GM12878 (cell line): Measurements from ENCODE around the gene ZNF462. TPM values are rescaled to one million over a fixed set of nuclear protein-coding genes. Genes with fewer than 3 reads are reported as not detected.
A peak's percentile ranks its signal among the peaks of the same experiment; 100 is the strongest.

ENCODE experiments used
- ATAC-seq: fragments of 200-7000 bp; cut with Tn5 transposase; 3 replicates; pipeline ENCODE4 v1.9.1; 2020; ENCODE audit warnings: mild to moderate bottlenecking, moderate library complexity
- BruUV-seq: library from RNA; stranded (reverse); fragments of 400-500 nt; replicated peaks from 2 replicates; lab custom pipeline; 2021; lab: Mats Ljungman, UMichigan
- CTCF ChIA-PET: fragments of 300-600 bp; sonication (Branson Sonifier 250); formaldehyde crosslinking; extraction: SDS; loops from one replicate; lab custom pipeline; 2021; ENCODE audit warnings: inconsistent platforms; lab: Yijun Ruan, JAX
- POLR2A ChIA-PET: fragments of 350-600 bp; formaldehyde crosslinking; extraction: SDS; loops from one replicate; lab custom pipeline; 2021; ENCODE audit warnings: inconsistent platforms; lab: Charles Lee
- RAD21 ChIA-PET: fragments of 300-600 bp; sonication (Branson Sonifier 250); formaldehyde crosslinking; loops from one replicate; lab custom pipeline; 2023; ENCODE audit warnings: antibody characterized with exemption; ENCODE audit not compliant: unreplicated experiment; lab: Charles Lee
- SMC1A ChIA-PET: fragments of 300-600 bp; sonication (Branson Sonifier 250); formaldehyde crosslinking; loops from one replicate; lab custom pipeline; 2023; ENCODE audit not compliant: unreplicated experiment, uncharacterized antibody; lab: Charles Lee
- DNase-seq: peaks from one replicate; pipeline ENCODE4 v3.0.0-alpha.2; 2011; ENCODE audit warnings: low read depth, low spot score
- FAIRE-seq: peaks from 3 replicates; lab custom pipeline; 2011; peaks lifted over from hg19 to GRCh38; lab: Jason Lieb, UNC
- H2AFZ ChIP-seq: 2 replicates; pipeline ENCODE4 v1.6.0; 2011; ENCODE audit warnings: low read depth, low read length, control low read depth; ENCODE audit not compliant: control insufficient read depth
- H3K27ac ChIP-seq: 2 replicates; pipeline ENCODE4 v1.5.1; 2011; ENCODE audit warnings: control low read depth; ENCODE audit not compliant: control insufficient read depth, insufficient read depth
- H3K27me3 ChIP-seq, 2 experiments: replicated peaks in 1 of 2; 2 replicates each; pipeline versions ENCODE4 v1.6.0 to v1.6.1; 2011; ENCODE audit warnings: low read length in 1 of 2; ENCODE audit not compliant: control insufficient read depth in 2 of 2, insufficient read depth in 2 of 2
- H3K36me3 ChIP-seq, 2 experiments: 2 replicates each; pipeline ENCODE4 v1.5.1; 2011; ENCODE audit warnings: low read length in 1 of 2; ENCODE audit not compliant: control insufficient read depth in 2 of 2, insufficient read depth in 2 of 2
- H3K4me1 ChIP-seq: 2 replicates; pipeline ENCODE4 v1.6.1; 2011; ENCODE audit warnings: mild to moderate bottlenecking, low read length, moderate library complexity, mixed read lengths; ENCODE audit not compliant: control insufficient read depth, insufficient read depth
- H3K4me2 ChIP-seq: 2 replicates; pipeline ENCODE4 v1.6.0; 2011; ENCODE audit warnings: control low read depth; ENCODE audit not compliant: control insufficient read depth, insufficient read depth
- H3K4me3 ChIP-seq: fragments of 200-600 bp; sonication (generic); 2 replicates; pipeline ENCODE4 v1.5.1; 2016
- H3K79me2 ChIP-seq: 2 replicates; pipeline ENCODE4 v1.6.0; 2011; ENCODE audit warnings: low read length; ENCODE audit not compliant: control insufficient read depth, insufficient read depth
- H3K9ac ChIP-seq: 2 replicates; pipeline ENCODE4 v1.8.0; 2011; ENCODE audit warnings: low read length, control low read depth, mixed read lengths; ENCODE audit not compliant: control insufficient read depth, insufficient read depth
- H3K9me3 ChIP-seq: replicated peaks from 3 replicates; pipeline ENCODE4 v1.5.1; 2011; ENCODE audit warnings: mild to moderate bottlenecking, low read length; ENCODE audit not compliant: control insufficient read depth, insufficient read depth
- H4K20me1 ChIP-seq: 2 replicates; pipeline ENCODE4 v1.6.0; 2011; ENCODE audit not compliant: control insufficient read depth, insufficient read depth
- ATF7 ChIP-seq: fragments of 450-650 bp; IDR thresholded peaks from 2 replicates; pipeline ENCODE4 v1.6.1; 2016; ENCODE audit warnings: low read depth, mild to moderate bottlenecking
- BCL11A ChIP-seq: IDR thresholded peaks from 2 replicates; pipeline ENCODE4 v1.6.1; 2011; ENCODE audit warnings: low read depth, low read length
- MEF2B ChIP-seq: fragments of 450-650 bp; IDR thresholded peaks from 2 replicates; pipeline ENCODE4 v1.6.1; 2018; ENCODE audit warnings: mild to moderate bottlenecking, moderate library complexity; ENCODE audit not compliant: partially characterized antibody, poor library complexity, severe bottlenecking
- NR2C1 ChIP-seq: fragments of 450-650 bp; IDR thresholded peaks from 2 replicates; pipeline ENCODE4 v1.6.1; 2017; ENCODE audit warnings: antibody characterized with exemption, mild to moderate bottlenecking, moderate library complexity
- SIX5 ChIP-seq: IDR thresholded peaks from 2 replicates; pipeline ENCODE4 v1.6.1; 2011; ENCODE audit warnings: mild to moderate bottlenecking, low read depth, low read length, moderate library complexity; ENCODE audit not compliant: severe bottlenecking
- SMAD5 ChIP-seq: IDR thresholded peaks from 2 replicates; pipeline ENCODE4 v1.6.1; 2016; ENCODE audit warnings: antibody characterized with exemption, low read depth
- SPI1 ChIP-seq: IDR thresholded peaks from 2 replicates; pipeline ENCODE4 v1.6.1; 2011; ENCODE audit warnings: low read depth, mild to moderate bottlenecking, low read length, moderate library complexity, borderline replicate concordance; ENCODE audit not compliant: insufficient read depth
- TCF3 ChIP-seq: IDR thresholded peaks from 2 replicates; pipeline ENCODE4 v1.6.1; 2012; ENCODE audit warnings: low read depth, mild to moderate bottlenecking, low read length, borderline replicate concordance; ENCODE audit not compliant: insufficient read depth
- YBX1 ChIP-seq: fragments of 450-650 bp; IDR thresholded peaks from 2 replicates; pipeline ENCODE4 v1.6.1; 2016; ENCODE audit warnings: antibody characterized with exemption
- ZNF274 ChIP-seq: IDR thresholded peaks from one replicate; pipeline ENCODE4 v1.8.0; 2011; ENCODE audit not compliant: insufficient read length, insufficient read depth
- WGBS: methylation state at CpG from one replicate; pipeline ENCODE4 v1.1.6; 2016; ENCODE audit warnings: low lambda C conversion rate; ENCODE audit not compliant: insufficient replicate concordance, insufficient coverage; ENCODE audit errors: missing lambda C conversion rate; 5-methylcytosine and 5-hydroxymethylcytosine counted together
- in situ Hi-C: fragments of 300-500 bp; cut with MboI; formaldehyde crosslinking; loops from 9 replicates; pipeline ENCODE4 v1.14.3; 2018; ENCODE audit warnings: mixed read lengths
- intact Hi-C: fragments of 100-400 bp; cut with micrococcal nuclease; formaldehyde crosslinking; loops from one replicate; pipeline ENCODE4 v1.14.2; 2022; ENCODE audit not compliant: unreplicated experiment
- polyA plus RNA-seq, 11 experiments: library from polyadenylated mRNA; depleted of rRNA in 4 of 11; unstranded in 6 of 11; stranded (reverse) in 5 of 11; fragments of >200 nt; fragmentation: Nextera tagmentation in 4 of 11; fragmentation: Illumina TruSeq in 1 of 11; extraction: Ambion mirVana in 4 of 11; extraction: Trizol in 1 of 11; gene quantifications; 1 replicate in 1 of 11; 2 replicates in 10 of 11; pipeline versions ENCODE4 v1.2.1 to v1.2.3, GENCODE V29; 2011 to 2016; ENCODE audit warnings: inconsistent platforms in 2 of 11, missing spikeins in 2 of 11, low read depth in 1 of 11
- total RNA-seq, 4 experiments: library from RNA; depleted of rRNA in 3 of 4; stranded (reverse); fragments of >200 nt in 3 of 4; fragmentation: Illumina TruSeq in 1 of 4; extraction: Trizol in 1 of 4; gene quantifications; 2 replicates each; pipeline versions ENCODE4 v1.2.1 to v1.2.3, GENCODE V29; 2013 to 2021
- TF ChIP-seq, protein P1 (sequence below): fragments of 450-650 bp; formaldehyde crosslinking; IDR thresholded peaks from 2 replicates; pipeline ENCODE4 v1.5.0; 2022; ENCODE audit warnings: mild to moderate bottlenecking, missing genetic modification characterization
- TF ChIP-seq, protein P2 (sequence below): fragments of 150-350 bp; IDR thresholded peaks from 2 replicates; pipeline ENCODE4 v1.6.1; 2016; ENCODE audit warnings: low read depth, low read length
- TF ChIP-seq, protein P3 (sequence below): fragments of 450-650 bp; IDR thresholded peaks from 2 replicates; pipeline ENCODE4 v1.6.1; 2016; ENCODE audit warnings: mild to moderate bottlenecking

The ZNF462 gene
- total and polyA plus RNA-seq, 10 of the 15 experiments (the other 5 are each of a cell fraction or from before 2014, with no cell fraction given): 0.27 to 13.7 (median 0.55) TPM

DNA sequence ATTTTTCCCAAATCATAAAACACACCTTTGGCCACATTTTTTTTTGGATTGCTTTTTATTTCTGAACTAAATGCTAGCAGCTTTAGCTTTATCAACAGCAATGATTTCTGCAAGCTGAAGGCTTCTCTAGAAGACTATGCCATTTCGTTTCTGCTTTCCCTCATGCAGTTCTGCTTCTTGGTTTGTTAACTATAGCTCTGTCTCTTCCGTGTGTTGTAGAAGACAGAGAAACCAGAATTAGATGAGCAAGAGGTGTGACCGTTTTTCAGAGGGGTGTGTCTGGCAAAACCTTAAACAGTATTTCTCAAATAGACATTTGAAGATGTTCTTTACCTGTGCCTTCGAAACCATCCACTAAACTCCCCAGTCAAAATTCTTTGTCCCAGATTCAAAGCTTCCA, 131.5 kb downstream of the ZNF462 start:
- ATAC-seq (peak; percentile 76), FAIRE-seq (no peak), DNase-seq (no peak)
- ChIA-PET CTCF (interaction anchor here (1.0 to 1.3 kb wide), 3 partner anchors 10 to 50 kb away, joined by 3 to 4 read pairs (median 3); no protein-coding TSS in a partner anchor), SMC1A (interaction anchor here (0.9 to 2.5 kb wide), 8 partner anchors 8 to 142 kb away, joined by 3 to 15 read pairs (median 4); no protein-coding TSS in a partner anchor), RAD21 (interaction anchor here (1.0 to 1.2 kb wide), 3 partner anchors 13 to 26 kb away, joined by 4 to 5 read pairs (median 4); no protein-coding TSS in a partner anchor), POLR2A (interaction anchor here (0.9 to 1.4 kb wide), 4 partner anchors 10 to 131 kb away, joined by 3 to 5 read pairs (median 4); no protein-coding TSS in a partner anchor)
- intact Hi-C loops (no loop called here), in situ Hi-C loops (no loop called here)
- H3K36me3 ChIP-seq: no peaks in the 10 kb centered on the region
- H3K4me2 ChIP-seq: no peak overlapping the region
- no peaks in the 10 kb centered on the region for H3K79me2 ChIP-seq
- H3K4me1 ChIP-seq: no peaks in the 10 kb centered on the region
- H3K9ac ChIP-seq: no peak overlapping the region
- 3% methylated on average over 4 of the region's 4 CpGs for WGBS
- no peaks in the 10 kb centered on the region for H4K20me1 ChIP-seq
- no peaks in the 10 kb centered on the region for H3K9me3 ChIP-seq
- H3K4me3 ChIP-seq: no peak overlapping the region
- H2AFZ ChIP-seq: no peak overlapping the region
- no TSS peak for BruUV-seq
- H3K27me3 ChIP-seq: no peaks in the 10 kb centered on the region
- H3K27ac ChIP-seq: no peak overlapping the region
- TF ChIP-seq BCL11A: no peak
- TF ChIP-seq MEF2B: peak; percentile 21
- TF ChIP-seq NR2C1: no peak
- peak; percentile 21; the same call in 1 of the 2 replicates for TF ChIP-seq SPI1
- TF ChIP-seq ZNF274: no peak
- TF ChIP-seq, protein P1, sequence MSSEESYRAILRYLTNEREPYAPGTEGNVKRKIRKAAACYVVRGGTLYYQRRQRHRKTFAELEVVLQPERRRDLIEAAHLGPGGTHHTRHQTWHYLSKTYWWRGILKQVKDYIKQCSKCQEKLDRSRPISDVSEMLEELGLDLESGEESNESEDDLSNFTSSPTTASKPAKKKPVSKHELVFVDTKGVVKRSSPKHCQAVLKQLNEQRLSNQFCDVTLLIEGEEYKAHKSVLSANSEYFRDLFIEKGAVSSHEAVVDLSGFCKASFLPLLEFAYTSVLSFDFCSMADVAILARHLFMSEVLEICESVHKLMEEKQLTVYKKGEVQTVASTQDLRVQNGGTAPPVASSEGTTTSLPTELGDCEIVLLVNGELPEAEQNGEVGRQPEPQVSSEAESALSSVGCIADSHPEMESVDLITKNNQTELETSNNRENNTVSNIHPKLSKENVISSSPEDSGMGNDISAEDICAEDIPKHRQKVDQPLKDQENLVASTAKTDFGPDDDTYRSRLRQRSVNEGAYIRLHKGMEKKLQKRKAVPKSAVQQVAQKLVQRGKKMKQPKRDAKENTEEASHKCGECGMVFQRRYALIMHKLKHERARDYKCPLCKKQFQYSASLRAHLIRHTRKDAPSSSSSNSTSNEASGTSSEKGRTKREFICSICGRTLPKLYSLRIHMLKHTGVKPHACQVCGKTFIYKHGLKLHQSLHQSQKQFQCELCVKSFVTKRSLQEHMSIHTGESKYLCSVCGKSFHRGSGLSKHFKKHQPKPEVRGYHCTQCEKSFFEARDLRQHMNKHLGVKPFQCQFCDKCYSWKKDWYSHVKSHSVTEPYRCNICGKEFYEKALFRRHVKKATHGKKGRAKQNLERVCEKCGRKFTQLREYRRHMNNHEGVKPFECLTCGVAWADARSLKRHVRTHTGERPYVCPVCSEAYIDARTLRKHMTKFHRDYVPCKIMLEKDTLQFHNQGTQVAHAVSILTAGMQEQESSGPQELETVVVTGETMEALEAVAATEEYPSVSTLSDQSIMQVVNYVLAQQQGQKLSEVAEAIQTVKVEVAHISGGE (CRISPR knock-in tag): no peak
- TF ChIP-seq, protein P2, sequence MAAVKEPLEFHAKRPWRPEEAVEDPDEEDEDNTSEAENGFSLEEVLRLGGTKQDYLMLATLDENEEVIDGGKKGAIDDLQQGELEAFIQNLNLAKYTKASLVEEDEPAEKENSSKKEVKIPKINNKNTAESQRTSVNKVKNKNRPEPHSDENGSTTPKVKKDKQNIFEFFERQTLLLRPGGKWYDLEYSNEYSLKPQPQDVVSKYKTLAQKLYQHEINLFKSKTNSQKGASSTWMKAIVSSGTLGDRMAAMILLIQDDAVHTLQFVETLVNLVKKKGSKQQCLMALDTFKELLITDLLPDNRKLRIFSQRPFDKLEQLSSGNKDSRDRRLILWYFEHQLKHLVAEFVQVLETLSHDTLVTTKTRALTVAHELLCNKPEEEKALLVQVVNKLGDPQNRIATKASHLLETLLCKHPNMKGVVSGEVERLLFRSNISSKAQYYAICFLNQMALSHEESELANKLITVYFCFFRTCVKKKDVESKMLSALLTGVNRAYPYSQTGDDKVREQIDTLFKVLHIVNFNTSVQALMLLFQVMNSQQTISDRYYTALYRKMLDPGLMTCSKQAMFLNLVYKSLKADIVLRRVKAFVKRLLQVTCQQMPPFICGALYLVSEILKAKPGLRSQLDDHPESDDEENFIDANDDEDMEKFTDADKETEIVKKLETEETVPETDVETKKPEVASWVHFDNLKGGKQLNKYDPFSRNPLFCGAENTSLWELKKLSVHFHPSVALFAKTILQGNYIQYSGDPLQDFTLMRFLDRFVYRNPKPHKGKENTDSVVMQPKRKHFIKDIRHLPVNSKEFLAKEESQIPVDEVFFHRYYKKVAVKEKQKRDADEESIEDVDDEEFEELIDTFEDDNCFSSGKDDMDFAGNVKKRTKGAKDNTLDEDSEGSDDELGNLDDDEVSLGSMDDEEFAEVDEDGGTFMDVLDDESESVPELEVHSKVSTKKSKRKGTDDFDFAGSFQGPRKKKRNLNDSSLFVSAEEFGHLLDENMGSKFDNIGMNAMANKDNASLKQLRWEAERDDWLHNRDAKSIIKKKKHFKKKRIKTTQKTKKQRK: no peak
- no peak for TF ChIP-seq ATF7
- TF ChIP-seq SIX5: no peak
- TF ChIP-seq, protein P3, sequence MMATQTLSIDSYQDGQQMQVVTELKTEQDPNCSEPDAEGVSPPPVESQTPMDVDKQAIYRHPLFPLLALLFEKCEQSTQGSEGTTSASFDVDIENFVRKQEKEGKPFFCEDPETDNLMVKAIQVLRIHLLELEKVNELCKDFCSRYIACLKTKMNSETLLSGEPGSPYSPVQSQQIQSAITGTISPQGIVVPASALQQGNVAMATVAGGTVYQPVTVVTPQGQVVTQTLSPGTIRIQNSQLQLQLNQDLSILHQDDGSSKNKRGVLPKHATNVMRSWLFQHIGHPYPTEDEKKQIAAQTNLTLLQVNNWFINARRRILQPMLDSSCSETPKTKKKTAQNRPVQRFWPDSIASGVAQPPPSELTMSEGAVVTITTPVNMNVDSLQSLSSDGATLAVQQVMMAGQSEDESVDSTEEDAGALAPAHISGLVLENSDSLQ: no peak
- TF ChIP-seq YBX1: no peak
- no peak for TF ChIP-seq TCF3
- TF ChIP-seq SMAD5: no peak
